OCI-LY1 (cell line): ENCODE data around the gene QPRT.

Experiments
- H2AFZ ChIP-seq: fragments of 200-600 bp; sonication (generic), shearing (Covaris generic); 2 replicates; pipeline ENCODE4 v1.6.0; 2014; ENCODE audit warnings: antibody characterized with exemption, mild to moderate bottlenecking, low read length
- H3F3A ChIP-seq: fragments of 200-600 bp; sonication (generic), shearing (Covaris generic); 2 replicates; pipeline ENCODE4 v1.6.0; 2014; ENCODE audit warnings: mild to moderate bottlenecking, antibody characterized with exemption, low read length, moderate library complexity; ENCODE audit not compliant: insufficient read depth
- H3K27ac ChIP-seq: fragments of 200-600 bp; sonication (generic); 2 replicates; pipeline ENCODE4 v1.5.1; 2014; ENCODE audit warnings: low read length, mixed run types, mild to moderate bottlenecking, low read depth; ENCODE audit not compliant: poor library complexity, severe bottlenecking
- H3K27me3 ChIP-seq: fragments of 200-600 bp; sonication (generic); 2 replicates; pipeline ENCODE4 v1.6.0; 2014; ENCODE audit warnings: antibody characterized with exemption, mild to moderate bottlenecking, low read length, moderate library complexity; ENCODE audit not compliant: insufficient read depth
- H3K36me3 ChIP-seq: fragments of 200-600 bp; sonication (generic); 2 replicates; pipeline ENCODE4 v1.6.1; 2014; ENCODE audit warnings: mild to moderate bottlenecking, antibody characterized with exemption, low read length, moderate library complexity, mixed read lengths; ENCODE audit not compliant: insufficient read depth
- H3K4me1 ChIP-seq: fragments of 200-600 bp; sonication (generic); 2 replicates; pipeline ENCODE4 v1.5.1; 2014; ENCODE audit warnings: mild to moderate bottlenecking, low read length, moderate library complexity; ENCODE audit not compliant: insufficient read depth, severe bottlenecking
- H3K4me2 ChIP-seq: fragments of 200-600 bp; sonication (generic), shearing (Covaris generic); 2 replicates; pipeline ENCODE4 v1.6.1; 2014; ENCODE audit warnings: low read length
- H3K4me3 ChIP-seq: fragments of 200-600 bp; sonication (generic); 2 replicates; pipeline ENCODE4 v1.5.1; 2014; ENCODE audit warnings: low read length, low read depth, mild to moderate bottlenecking, mixed read lengths; ENCODE audit not compliant: poor library complexity, severe bottlenecking
- H3K79me2 ChIP-seq: fragments of 200-600 bp; shearing (Covaris generic); 2 replicates; pipeline ENCODE4 v1.6.1; 2016; ENCODE audit warnings: mixed run types, low read length, mixed read lengths; ENCODE audit not compliant: insufficient read depth
- H3K9ac ChIP-seq: fragments of 200-600 bp; sonication (generic), shearing (Covaris generic); 2 replicates; pipeline ENCODE4 v1.6.1; 2014; ENCODE audit warnings: mild to moderate bottlenecking, low read length, mixed read lengths
- H3K9me2 ChIP-seq: fragments of 200-600 bp; sonication (generic), shearing (Covaris generic); 2 replicates; pipeline ENCODE4 v1.6.1; 2014; ENCODE audit warnings: low read depth, mild to moderate bottlenecking, low read length, mixed read lengths
- H3K9me3 ChIP-seq: fragments of 200-600 bp; shearing (Covaris generic); 2 replicates; pipeline ENCODE4 v1.6.1; 2014; ENCODE audit warnings: low read length, mixed read lengths
- H4K20me1 ChIP-seq: fragments of 200-600 bp; sonication (generic), shearing (Covaris generic); 2 replicates; pipeline ENCODE4 v1.6.0; 2016; ENCODE audit warnings: mild to moderate bottlenecking, low read length; ENCODE audit not compliant: insufficient read depth
- EZH2 ChIP-seq: fragments of 200-600 bp; sonication (generic), shearing (Covaris generic); IDR thresholded peaks from 2 replicates; pipeline ENCODE4 v1.8.0; 2017; ENCODE audit warnings: borderline replicate concordance, mixed run types, mild to moderate bottlenecking, antibody characterized with exemption, low read length, moderate library complexity, mixed read lengths
- TF ChIP-seq, protein P1 (sequence below): fragments of 200-600 bp; sonication (generic), shearing (Covaris generic); IDR thresholded peaks from 2 replicates; pipeline ENCODE4 v1.5.1; 2017; ENCODE audit warnings: mild to moderate bottlenecking, antibody characterized with exemption, low read length, moderate library complexity, mixed read lengths

The QPRT gene

DNA sequence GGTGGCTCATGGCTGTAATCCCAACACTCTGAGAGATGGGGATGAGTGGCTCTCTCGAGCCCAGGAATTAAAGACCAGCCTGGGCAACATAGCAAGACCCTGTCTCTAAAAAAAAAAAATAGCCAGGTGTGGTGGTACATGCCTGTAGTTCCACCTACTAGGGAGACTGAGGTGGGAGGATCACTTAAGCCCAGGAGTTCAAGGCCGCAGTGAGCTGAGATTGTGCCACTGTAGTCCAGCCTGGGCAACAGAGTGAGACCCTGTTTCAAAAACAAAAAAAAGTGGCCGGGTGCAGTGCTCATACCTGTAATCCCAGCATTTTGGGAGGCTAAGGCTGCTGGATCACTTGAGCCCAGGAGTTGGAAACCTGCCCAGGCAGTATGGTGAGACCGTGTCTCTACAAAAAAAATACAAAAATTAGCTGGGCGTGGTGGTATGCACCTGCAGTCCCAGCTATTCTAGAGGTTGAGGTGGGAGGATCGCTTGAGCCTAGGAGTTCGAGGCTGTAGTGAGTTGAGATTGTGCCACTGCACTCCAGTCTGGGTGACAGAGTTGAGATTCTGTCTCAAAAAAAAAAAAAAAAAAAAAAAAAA lies 63.8 kb downstream of the QPRT start:
- no peaks in the 10 kb centered on the region for H3K9me2 ChIP-seq
- no peaks in the 10 kb centered on the region for H3K27me3 ChIP-seq
- H3K4me3 ChIP-seq = no peak overlapping the region
- no peaks in the 10 kb centered on the region for H4K20me1 ChIP-seq
- H3K4me1 ChIP-seq = peaks cover 22% of the 10 kb centered on the region
- H2AFZ ChIP-seq = no peak overlapping the region
- H3F3A ChIP-seq = no peaks in the 10 kb centered on the region
- H3K4me2 ChIP-seq = no peak overlapping the region
- no peaks in the 10 kb centered on the region for H3K36me3 ChIP-seq
- H3K9ac ChIP-seq = no peak overlapping the region
- no peaks in the 10 kb centered on the region for H3K79me2 ChIP-seq
- no peaks in the 10 kb centered on the region for H3K9me3 ChIP-seq
- TF ChIP-seq, protein P1, sequence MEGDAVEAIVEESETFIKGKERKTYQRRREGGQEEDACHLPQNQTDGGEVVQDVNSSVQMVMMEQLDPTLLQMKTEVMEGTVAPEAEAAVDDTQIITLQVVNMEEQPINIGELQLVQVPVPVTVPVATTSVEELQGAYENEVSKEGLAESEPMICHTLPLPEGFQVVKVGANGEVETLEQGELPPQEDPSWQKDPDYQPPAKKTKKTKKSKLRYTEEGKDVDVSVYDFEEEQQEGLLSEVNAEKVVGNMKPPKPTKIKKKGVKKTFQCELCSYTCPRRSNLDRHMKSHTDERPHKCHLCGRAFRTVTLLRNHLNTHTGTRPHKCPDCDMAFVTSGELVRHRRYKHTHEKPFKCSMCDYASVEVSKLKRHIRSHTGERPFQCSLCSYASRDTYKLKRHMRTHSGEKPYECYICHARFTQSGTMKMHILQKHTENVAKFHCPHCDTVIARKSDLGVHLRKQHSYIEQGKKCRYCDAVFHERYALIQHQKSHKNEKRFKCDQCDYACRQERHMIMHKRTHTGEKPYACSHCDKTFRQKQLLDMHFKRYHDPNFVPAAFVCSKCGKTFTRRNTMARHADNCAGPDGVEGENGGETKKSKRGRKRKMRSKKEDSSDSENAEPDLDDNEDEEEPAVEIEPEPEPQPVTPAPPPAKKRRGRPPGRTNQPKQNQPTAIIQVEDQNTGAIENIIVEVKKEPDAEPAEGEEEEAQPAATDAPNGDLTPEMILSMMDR = no peak
- TF ChIP-seq EZH2 = no peak
- H3K27ac ChIP-seq = no peak overlapping the region

DNA sequence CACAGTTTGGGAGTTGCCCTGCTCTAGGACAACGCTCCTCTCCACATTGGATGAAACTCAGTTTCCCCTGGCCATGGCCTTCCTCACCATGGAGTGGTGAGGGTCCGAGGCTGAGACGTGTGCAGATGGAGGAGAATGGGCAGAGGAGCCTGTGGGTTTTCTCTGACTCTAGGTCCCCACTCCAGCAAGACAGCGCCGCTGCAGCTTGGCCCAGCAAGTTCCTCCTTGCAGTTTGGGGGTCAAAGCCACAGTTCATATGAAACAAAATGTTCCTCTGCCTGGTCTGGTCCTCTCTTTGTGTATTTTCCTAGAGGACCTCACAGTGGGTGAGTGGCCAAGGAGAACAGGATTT lies 64.5 kb downstream of the QPRT start:
- peaks cover 15% of the 10 kb centered on the region for H3K4me1 ChIP-seq
- no peaks in the 10 kb centered on the region for H4K20me1 ChIP-seq
- no peak overlapping the region for H3K4me3 ChIP-seq
- H3K9me2 ChIP-seq = no peaks in the 10 kb centered on the region
- H3K9ac ChIP-seq = no peak overlapping the region
- no peak overlapping the region for H2AFZ ChIP-seq
- H3K27me3 ChIP-seq = no peaks in the 10 kb centered on the region; the same call in 1 of the 2 replicates
- no peaks in the 10 kb centered on the region for H3F3A ChIP-seq
- H3K79me2 ChIP-seq = no peaks in the 10 kb centered on the region
- TF ChIP-seq, protein P1 = no peak
- TF ChIP-seq EZH2 = no peak
- H3K36me3 ChIP-seq = no peaks in the 10 kb centered on the region
- no peak overlapping the region for H3K4me2 ChIP-seq
- H3K9me3 ChIP-seq = no peaks in the 10 kb centered on the region
- H3K27ac ChIP-seq = no peak overlapping the region

DNA sequence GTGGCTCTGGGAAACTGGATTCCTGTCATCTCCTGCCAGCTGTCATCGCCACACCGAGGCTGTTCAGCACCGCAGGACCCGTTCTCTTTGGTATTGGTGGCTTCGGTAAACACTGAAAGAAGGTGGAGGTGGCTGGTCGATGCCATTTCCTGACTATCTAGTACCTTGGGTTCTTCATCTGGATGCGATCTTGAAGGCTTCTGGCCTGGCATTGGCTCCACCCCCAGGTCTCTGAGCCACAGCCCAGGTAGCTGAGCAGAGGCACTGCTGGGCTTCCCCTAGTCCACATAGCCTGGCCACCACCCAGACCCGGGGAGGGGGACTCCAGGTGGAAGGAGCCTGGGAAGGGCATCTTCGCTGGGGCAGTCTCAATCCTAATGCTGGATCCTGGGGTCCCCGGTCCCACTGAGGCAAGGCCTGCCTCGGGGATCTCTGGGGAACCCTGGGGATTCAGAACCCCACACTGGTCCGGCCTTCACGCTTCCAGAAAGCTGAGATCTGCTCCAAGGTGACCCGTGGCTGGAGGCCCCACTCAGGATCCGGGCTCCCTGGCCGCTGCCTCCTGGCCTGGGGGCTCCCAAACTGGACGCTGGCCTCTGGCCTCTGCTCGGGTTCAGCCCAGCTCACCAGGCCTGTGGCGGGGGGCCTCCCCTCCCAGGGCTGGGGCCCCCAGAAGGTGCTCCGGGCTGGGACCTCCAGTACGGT lies 65.0 kb downstream of the QPRT start:
- Histone ChIP-seq H4K20me1 (no peaks in the 10 kb centered on the region), H3K9me3 (no peaks in the 10 kb centered on the region), H3K4me2 (no peak overlapping the region), H3K9me2 (no peaks in the 10 kb centered on the region), H3K27me3 (no peaks in the 10 kb centered on the region; the same call in 1 of the 2 replicates), H3K4me3 (no peak overlapping the region), H3K36me3 (no peaks in the 10 kb centered on the region; the same call in 1 of the 2 replicates), H3K79me2 (no peaks in the 10 kb centered on the region), H3K27ac (no peak overlapping the region), H3K9ac (no peak overlapping the region), H3F3A (no peaks in the 10 kb centered on the region), H3K4me1 (peaks cover 10% of the 10 kb centered on the region), H2AFZ (no peak overlapping the region)
- no peak for TF ChIP-seq EZH2
- TF ChIP-seq, protein P1 = no peak
